ENCODE results near the gene FHIP1A. TPM values are rescaled to one million over a fixed set of nuclear protein-coding genes. Genes with fewer than 3 reads are reported as not detected.

Gene FHIP1A
- total and polyA plus RNA-seq, 2 donors (not counting 3 experiments of a cell fraction or from before 2014, with no cell fraction given), result 0.19 to 0.58 TPM

- dilution Hi-C loops (cut with MboI; ENCODE audit: extremely low pct_ligation_motif_present, low sequenced_read_pairs), result no loop called here
- TF ChIP-seq MYC (IDR thresholded peaks at IDR 0.05; ENCODE audit: low read depth, low read length) (no peak), POLR2AphosphoS5 (IDR thresholded peaks at IDR 0.05; ENCODE audit: insufficient read depth, low read depth, low read length) (no peak), CTCF (IDR thresholded peaks at IDR 0.05; ENCODE audit: extremely low read depth in 1 of 2, insufficient read depth in 1 of 2, low read depth in 1 of 2, low read length in 2 of 2) (no peak), MAX (IDR thresholded peaks at IDR 0.05; ENCODE audit: insufficient read depth, insufficient read length) (no peak), JUN (IDR thresholded peaks at IDR 0.05; ENCODE audit: borderline replicate concordance, insufficient read depth, insufficient read length, low read depth) (no peak), EZH2 (IDR thresholded peaks at IDR 0.05; ENCODE audit: borderline replicate concordance, low read depth, low read length, severe bottlenecking) (no peak), POLR2A (IDR thresholded peaks at IDR 0.05; ENCODE audit: low read depth, low read length) (no peak), FOS (IDR thresholded peaks at IDR 0.05; ENCODE audit: borderline replicate concordance, insufficient read depth, low read length) (no peak), GATA2 (IDR thresholded peaks at IDR 0.05; ENCODE audit: insufficient read depth, insufficient read length, low read depth, low read length) (no peak)
- POLR2A ChIA-PET, result no interaction called here
Measured at GRCh38 chr4:151428346-151428745, 19.4 kb downstream of the FHIP1A start.

More at GRCh38 chr4:151428346-151428745, 19.4 kb downstream of the FHIP1A start:
- H3K27me3 ChIP-seq (ENCODE audit: control insufficient read depth in 2 of 2, insufficient read depth in 2 of 2, low read length in 2 of 2), result no peaks in the 10 kb centered on the region
- H3K4me3 ChIP-seq (replicated peaks in 1 of 3; ENCODE audit: insufficient read depth in 1 of 3, low read depth in 1 of 3, low read length in 3 of 3), result no peak overlapping the region
- no peaks in the 10 kb centered on the region for H4K20me1 ChIP-seq (replicated peaks; ENCODE audit: control insufficient read depth, extremely low read depth, insufficient read depth, low read length)
- no peak overlapping the region for H2AFZ ChIP-seq (ENCODE audit: low read depth, low read length)
- no peak overlapping the region for H3K27ac ChIP-seq (ENCODE audit: insufficient read depth, low read depth, low read length)
- no peak for FAIRE-seq
- no TSS peak for BruUV-seq (replicated peaks)
- H3K9me3 ChIP-seq (replicated peaks; ENCODE audit: control insufficient read depth, insufficient read depth, low read length), result no peaks in the 10 kb centered on the region
- intact Hi-C loops (cut with micrococcal nuclease), result no loop called here
- no peaks in the 10 kb centered on the region for H3K79me2 ChIP-seq (ENCODE audit: control insufficient read depth, insufficient read depth, low read length)
- DNase-seq (ENCODE audit: low read depth, low spot score), result no peak
- H3K9ac ChIP-seq (replicated peaks; ENCODE audit: extremely low read depth, insufficient read depth, low read length), result no peak overlapping the region
- no peak overlapping the region for H3K4me2 ChIP-seq (ENCODE audit: insufficient read depth, low read length)
- H3K4me1 ChIP-seq (ENCODE audit: control insufficient read depth, extremely low read depth, insufficient read depth, low read length), result no peaks in the 10 kb centered on the region
- CTCF ChIA-PET, result no interaction called here
- no peaks in the 10 kb centered on the region for H3K9me1 ChIP-seq (replicated peaks; ENCODE audit: control insufficient read depth, extremely low read depth, insufficient read depth, low read length)
- H3K36me3 ChIP-seq (ENCODE audit: control insufficient read depth in 2 of 2, extremely low read depth in 1 of 2, insufficient read depth in 2 of 2, low read length in 2 of 2), result no peaks in the 10 kb centered on the region
